ENCODE data around the gene GPR27. TPM values are rescaled to one million over a fixed set of nuclear protein-coding genes. Genes with fewer than 3 reads are reported as not detected.
A peak's percentile ranks its signal among the peaks of the same experiment; 100 is the strongest.

GPR27 gene, protein sequence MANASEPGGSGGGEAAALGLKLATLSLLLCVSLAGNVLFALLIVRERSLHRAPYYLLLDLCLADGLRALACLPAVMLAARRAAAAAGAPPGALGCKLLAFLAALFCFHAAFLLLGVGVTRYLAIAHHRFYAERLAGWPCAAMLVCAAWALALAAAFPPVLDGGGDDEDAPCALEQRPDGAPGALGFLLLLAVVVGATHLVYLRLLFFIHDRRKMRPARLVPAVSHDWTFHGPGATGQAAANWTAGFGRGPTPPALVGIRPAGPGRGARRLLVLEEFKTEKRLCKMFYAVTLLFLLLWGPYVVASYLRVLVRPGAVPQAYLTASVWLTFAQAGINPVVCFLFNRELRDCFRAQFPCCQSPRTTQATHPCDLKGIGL
- polyA plus RNA-seq (2012; ENCODE audit: insufficient read depth, insufficient read length, low read depth), result 17.7 TPM

GRCh38 chr3:71753701-71754609 lies at the start of gene GPR27:
TSS of gene GPR27 (plus strand) at chr3:71753855. CDS start at chr3:71754050, 195 bp downstream.
- no peaks in the 10 kb centered on the region for H3K36me3 ChIP-seq
- no peak for TF ChIP-seq CTCF (IDR thresholded peaks at IDR 0.05; ENCODE audit: low read depth, low read length)
- H3K4me1 ChIP-seq, result no peaks in the 10 kb centered on the region
- H3K27me3 ChIP-seq, result peaks cover 4% of the 10 kb centered on the region; the same call in 1 of the 2 replicates
- H3K9me3 ChIP-seq, result no peaks in the 10 kb centered on the region
- H3K4me3 ChIP-seq (ENCODE audit: low read depth, low read length), result peak within 1 kb of the TSS; percentile 53
- DNase-seq, result peak; percentile 45

DNA sequence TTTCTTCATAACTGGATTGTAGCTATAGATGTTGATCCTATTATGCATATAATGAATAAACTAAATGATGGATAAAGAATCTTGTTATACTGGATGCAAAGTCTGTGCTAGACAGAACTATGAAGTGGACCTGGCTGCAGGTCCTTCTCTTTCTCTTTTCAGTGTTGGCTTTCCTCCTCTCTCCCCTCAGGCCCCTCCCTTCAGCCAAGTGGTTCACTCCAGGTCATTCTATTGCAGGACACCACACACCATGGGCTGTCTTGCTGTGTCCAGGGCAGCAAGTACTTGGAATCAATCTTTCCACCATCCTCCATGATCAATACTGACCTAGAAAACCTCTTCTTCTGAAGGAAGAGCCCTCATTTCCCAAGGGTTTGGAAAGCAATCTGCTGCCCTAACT lies 48.7 kb upstream of the GPR27 start:
- no peaks in the 10 kb centered on the region for H3K9me3 ChIP-seq
- no peaks in the 10 kb centered on the region for H3K4me1 ChIP-seq
- H3K36me3 ChIP-seq, result no peaks in the 10 kb centered on the region
- TF ChIP-seq CTCF (IDR thresholded peaks at IDR 0.05; ENCODE audit: low read depth, low read length), result no peak
- no peak overlapping the region for H3K4me3 ChIP-seq (ENCODE audit: low read depth, low read length)
- no peak for DNase-seq
- H3K27me3 ChIP-seq, result no peaks in the 10 kb centered on the region

GRCh38 chr3:71705681-71706080 lies 48.0 kb upstream of the GPR27 start:
- no peak for TF ChIP-seq CTCF (IDR thresholded peaks at IDR 0.05; ENCODE audit: low read depth, low read length)
- no peak overlapping the region for H3K4me3 ChIP-seq (ENCODE audit: low read depth, low read length)

DNA sequence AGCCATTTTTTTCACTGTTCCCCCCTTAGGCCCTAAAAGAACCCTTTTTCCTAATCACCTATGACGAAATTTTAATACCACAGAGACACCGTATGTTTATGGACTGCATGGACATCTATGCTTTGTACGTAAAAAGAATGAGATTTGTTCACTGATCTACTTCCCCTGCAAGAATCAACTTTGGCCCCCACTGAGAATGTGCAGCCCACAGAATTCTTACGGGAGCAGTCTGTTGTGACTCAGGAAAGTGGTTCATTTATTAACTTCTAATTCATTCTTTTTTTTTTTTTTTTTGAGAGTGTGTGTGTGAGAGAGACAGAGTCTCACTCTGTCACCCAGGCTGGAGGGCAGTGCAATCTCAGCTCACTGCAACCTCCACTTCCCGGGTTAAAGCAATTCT lies 46.1 kb upstream of the GPR27 start:
- Histone ChIP-seq H3K4me3 (ENCODE audit: low read depth, low read length) (no peak overlapping the region), H3K36me3 (no peaks in the 10 kb centered on the region), H3K9me3 (no peaks in the 10 kb centered on the region), H3K27me3 (no peaks in the 10 kb centered on the region), H3K4me1 (no peaks in the 10 kb centered on the region; the same call in 1 of the 2 replicates)
- no peak for TF ChIP-seq CTCF (IDR thresholded peaks at IDR 0.05; ENCODE audit: low read depth, low read length)
- DNase-seq, result no peak

More at GRCh38 chr3:71705681-71706080, 48.0 kb upstream of the GPR27 start:
- DNase-seq, result no peak
- H3K9me3 ChIP-seq, result no peaks in the 10 kb centered on the region
- no peaks in the 10 kb centered on the region for H3K27me3 ChIP-seq
- H3K36me3 ChIP-seq, result no peaks in the 10 kb centered on the region
- no peaks in the 10 kb centered on the region; the same call in 1 of the 2 replicates for H3K4me1 ChIP-seq

- H3K4me3 ChIP-seq (ENCODE audit: low read depth, low read length), result no peak overlapping the region
- no peaks in the 10 kb centered on the region; the same call in 1 of the 2 replicates for H3K4me1 ChIP-seq
- no peak for TF ChIP-seq CTCF (IDR thresholded peaks at IDR 0.05; ENCODE audit: low read depth, low read length)
- no peaks in the 10 kb centered on the region for H3K9me3 ChIP-seq
- no peaks in the 10 kb centered on the region for H3K36me3 ChIP-seq
- no peaks in the 10 kb centered on the region for H3K27me3 ChIP-seq
- DNase-seq, result no peak
These were observed 45.1 kb upstream of the GPR27 start for GRCh38 chr3:71708476-71709105.

Data from BE2C (cell line).